ENCODE data around the gene SCN10A.

Gene SCN10A

DNA sequence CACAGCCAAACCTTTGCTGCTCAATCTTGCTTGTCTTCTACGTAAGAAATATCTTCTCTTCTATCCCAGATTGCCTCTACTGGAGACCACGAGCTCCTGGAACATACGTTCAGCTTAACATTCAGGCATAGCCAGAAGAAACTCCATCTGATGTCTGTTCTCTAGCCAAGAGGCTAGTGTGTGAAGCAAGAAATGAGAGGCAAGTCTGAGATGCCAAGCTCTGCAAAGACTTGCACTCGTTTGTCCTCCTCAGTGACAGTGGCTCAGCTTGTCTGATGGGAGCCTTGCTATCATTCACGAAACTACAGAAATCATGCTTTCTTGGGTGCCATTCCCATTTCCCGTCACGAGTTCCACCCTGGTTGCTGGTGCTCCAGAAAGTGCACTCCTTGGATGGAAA lies at the start of gene SCN10A:
SCN10A (minus strand) TSS at position 192 of the 400 bp plus-strand sequence. CDS start 22,207 bp downstream, outside the sequence.
- no peak for DNase-seq (ENCODE audit: low read depth in 2 of 3, low spot score in 2 of 3)

DNA sequence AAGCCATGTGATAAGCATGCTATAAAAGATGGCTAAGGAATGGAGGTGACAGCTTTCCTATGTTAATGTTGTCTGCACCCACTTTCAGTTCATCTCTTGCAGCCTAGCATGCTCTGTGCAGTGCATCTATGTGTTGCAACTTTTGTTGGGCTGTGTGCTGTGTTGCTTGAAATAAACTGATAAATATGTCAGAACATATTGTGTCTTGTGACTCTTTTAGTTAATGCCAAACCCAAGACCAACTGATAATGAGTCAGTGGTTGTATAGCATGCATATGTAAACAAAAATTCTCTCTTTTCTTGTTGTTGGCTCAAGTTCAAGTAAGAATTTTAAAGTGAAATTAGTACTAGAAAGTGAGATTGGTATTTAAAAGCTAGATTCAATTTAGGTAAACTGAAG lies 37.0 kb upstream of the SCN10A start:
- no peak for DNase-seq (ENCODE audit: low read depth in 2 of 3, low spot score in 2 of 3)

DNA sequence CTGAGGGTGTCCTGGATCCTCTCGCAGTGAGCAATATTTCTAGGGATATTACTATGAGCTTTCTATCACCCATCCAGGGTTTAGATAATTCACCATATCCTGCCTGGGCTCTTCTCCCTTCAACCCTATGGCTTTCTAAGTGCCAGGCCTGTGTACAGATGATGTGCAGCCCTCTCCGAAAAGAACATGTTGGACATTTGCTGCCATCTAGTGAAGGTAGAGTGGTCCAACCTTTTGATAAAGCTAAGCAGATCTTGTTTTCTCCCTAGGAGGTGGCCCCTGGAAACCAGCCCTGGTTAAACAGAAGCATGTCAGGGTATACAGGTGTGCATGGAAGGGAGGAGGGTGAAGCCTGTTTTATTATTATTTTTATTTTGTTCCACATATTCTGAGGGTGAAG lies 27.9 kb upstream of the SCN10A start:
- DNase-seq (ENCODE audit: low read depth in 2 of 3, low spot score in 2 of 3) = no peak

DNA sequence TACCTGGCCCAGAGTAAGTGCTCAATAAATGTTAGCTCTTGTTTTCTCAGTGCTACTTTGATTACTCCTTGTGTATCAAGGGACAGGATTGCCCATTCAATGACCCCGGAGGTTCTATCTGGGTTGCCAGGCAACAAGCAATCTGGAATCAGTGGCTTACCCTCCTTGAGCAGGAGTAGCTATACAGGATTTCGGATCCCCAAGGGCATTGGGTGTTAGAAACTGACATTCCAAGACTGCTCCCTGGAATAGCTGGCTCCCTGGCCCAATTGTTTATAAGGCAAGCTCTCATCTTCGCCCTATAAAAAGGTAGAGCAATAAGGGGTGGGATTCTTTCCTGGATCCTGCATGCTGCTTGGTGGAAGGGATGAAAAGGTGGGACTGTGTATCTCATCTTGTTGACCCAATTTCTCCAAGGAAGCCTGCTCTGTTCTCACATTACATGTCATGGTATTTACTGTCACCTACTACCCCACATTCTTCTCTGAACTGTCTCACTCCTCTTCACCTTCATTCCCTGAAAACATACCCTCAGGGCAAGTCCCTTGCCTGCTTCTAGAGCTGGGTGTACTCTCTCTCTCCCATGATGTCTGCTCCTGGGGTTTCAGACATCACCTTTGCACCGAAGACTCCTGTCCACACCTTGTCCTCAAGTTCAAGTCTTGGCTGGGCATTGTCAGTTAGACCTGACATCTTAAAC lies 26.4 kb upstream of the SCN10A start:
- no peak for DNase-seq (ENCODE audit: low read depth in 2 of 3, low spot score in 2 of 3)

DNA sequence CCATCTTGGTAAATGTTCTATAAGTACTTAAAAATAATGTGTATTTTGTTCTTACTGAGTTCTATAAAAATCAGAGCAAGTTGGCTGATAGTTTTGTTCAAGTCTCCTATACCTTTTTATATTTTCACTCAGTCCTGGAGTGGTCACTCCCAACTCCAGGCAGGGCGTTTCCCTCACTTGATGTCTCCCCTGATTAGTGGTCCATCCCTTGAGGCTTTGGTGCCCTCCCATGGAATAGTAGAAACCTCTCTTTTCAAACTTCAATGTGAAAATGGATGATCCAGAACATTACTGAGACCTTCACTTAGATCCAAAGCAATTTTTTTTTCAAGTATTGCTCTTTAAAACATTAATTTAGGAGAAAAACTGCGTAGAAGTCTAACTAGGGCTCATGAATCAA lies 25.0 kb upstream of the SCN10A start:
- DNase-seq (ENCODE audit: low read depth in 2 of 3, low spot score in 2 of 3) = no peak

DNA sequence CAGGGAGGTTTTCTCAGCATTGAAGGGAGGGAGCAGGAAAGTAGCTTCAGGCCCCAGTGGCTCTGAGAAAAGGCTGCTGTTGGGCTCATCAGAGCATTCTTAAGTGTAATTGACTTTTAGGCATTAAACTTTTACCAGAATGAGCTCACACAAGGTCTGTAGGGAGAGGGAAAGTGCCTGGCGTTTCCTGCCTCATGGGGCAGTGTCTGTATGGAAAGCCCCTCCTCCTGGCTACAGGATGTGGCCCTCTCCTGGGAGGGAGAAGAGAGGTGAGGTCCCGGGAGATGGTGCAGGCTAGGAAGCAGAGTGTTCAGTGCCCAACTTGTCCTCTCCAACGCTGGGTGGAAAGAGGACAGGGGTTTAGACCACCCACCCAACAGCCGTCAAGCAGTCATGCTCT lies 21.3 kb upstream of the SCN10A start:
- no peak for DNase-seq (ENCODE audit: low read depth in 2 of 3, low spot score in 2 of 3)

DNA sequence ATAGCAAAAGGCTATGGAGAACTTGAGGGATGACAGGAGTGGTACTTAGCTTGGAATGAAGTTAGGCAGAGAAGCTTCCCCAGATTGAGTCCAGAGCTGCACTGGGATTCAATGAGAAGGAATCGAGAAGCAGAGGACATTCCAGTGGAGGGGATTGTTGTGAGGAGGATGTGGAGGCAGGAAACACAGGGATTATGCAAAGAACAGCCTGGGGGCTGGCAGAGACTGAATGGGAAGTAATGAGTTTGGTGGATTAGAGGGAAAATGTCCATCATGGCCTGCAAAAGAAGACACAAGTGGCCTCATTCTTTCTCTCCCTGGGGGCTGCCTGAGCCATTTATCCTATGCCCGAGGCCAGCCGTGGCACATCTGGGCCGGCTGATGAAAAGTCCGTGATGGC lies 20.5 kb upstream of the SCN10A start:
- no peak for DNase-seq (ENCODE audit: low read depth in 2 of 3, low spot score in 2 of 3)

DNA sequence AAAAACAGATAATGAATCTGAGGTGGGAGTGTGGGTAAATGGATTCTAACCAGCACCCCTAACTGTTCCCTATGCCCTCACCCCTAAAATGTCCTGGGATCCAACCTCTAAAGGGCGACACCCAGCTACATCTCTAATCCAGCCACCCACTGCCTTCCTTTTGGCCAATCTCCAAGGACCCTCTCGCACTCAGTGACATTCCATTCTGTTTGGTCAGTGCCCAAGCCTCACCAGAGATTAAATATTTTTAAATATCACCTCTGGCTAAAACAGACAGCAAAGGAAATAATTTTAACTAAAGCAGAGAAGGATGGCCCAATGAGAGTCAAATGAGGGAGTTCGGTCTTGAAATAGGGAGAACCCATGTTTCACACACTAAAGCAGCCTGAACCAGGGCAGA lies 19.9 kb upstream of the SCN10A start:
- no peak for DNase-seq (ENCODE audit: low read depth in 2 of 3, low spot score in 2 of 3)

DNA sequence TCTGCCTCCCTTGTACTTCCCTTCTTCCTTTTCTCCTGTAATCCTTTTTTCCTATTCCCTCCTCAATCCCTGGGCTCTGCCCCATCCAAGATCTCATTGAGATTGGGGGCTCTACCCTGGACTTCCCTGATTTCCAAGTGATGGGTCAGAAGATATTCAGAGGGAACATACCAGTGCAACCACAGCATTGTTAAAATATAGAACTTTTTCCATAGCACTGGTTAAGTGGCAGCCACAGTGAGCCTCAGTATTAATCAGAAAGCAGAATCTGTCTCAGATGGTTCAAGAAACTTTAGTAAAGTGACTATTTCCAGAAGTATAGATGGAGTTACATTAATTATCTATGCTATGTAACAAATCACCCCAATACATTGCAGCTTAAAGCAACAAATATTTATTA lies 18.7 kb upstream of the SCN10A start:
- DNase-seq (ENCODE audit: low read depth in 2 of 3, low spot score in 2 of 3) = no peak

DNA sequence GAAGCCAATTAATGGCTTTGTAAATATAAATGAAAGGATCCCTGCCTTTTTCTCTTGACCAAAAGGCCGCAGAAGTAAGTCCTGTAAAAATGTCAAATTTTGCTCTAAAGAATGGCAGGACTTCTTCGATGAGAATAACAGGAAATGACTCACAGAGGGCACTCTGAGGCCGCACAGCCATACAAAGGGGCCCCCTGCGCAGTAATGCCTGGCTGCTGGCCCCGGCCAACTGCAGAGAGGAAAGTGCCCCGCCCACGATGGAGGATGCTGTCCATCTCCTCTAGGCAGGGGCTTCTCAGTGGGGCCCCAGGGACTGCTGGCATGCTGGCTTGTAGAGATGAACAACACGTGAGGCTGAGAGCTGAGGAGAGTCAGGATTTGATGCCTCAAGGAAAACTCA lies 18.1 kb upstream of the SCN10A start:
- DNase-seq (ENCODE audit: low read depth in 2 of 3, low spot score in 2 of 3) = peak; percentile 9 to 38 (median 15)

DNA sequence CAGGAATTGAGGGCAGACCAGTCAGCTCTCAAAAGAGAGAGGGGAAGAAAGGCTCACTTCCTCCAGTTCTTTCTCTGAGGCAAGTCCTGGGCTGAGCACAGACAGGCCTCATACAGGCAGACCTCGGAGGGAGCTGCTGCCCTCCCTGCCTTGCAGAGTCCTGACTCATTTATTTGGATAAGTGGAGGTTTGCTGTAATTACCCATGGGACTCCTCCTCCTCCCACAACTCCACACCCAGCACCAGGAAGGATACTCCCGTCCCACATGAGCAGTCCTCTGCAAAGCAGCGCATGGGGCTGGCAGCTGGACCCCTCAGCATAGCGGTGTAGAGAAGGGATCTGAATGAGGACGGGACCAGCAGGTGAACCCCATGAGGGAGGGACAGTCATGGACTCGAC lies 13.4 kb upstream of the SCN10A start:
- DNase-seq (ENCODE audit: low read depth in 2 of 3, low spot score in 2 of 3) = no peak

DNA sequence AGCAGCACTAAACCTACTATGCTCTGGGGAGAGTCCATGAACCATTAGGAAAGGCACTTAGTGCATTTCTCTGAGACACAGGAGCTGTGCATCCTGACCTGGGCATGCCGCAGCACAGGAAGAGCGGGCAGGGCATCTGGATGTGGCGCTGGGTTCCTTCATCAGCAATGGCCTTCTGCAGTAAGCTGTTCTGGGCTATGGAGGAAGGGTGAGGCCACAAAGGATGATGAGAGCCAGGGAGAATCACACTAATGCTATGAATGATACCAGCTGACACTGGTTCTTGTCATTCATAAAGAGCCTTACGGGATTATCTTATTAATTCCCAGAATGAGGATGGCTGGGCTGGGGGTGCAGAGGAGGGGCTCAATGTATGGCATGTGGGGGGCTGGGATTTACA lies 12.7 kb upstream of the SCN10A start:
- DNase-seq (ENCODE audit: low read depth in 2 of 3, low spot score in 2 of 3) = no peak

DNA sequence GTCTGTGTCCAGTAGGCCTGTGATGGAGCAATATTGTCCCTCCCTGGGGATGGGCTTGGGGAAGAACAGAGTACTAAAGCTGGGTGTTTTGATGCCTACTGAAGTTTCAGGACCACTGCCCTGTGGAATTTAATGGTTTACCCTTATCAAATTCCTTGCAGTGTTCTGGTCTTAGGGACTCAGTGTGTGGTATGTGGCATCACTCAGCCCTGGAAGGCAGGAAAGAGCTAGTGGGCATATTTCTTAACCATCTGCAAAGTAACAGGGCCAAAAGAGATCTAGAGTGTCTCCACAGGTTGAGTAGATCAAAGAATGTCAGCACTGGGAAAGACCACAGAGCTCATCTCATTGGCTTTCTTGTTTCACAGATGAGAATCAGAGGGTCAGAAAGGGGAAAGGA lies 11.8 kb upstream of the SCN10A start:
- DNase-seq (ENCODE audit: low read depth in 2 of 3, low spot score in 2 of 3) = no peak

DNA sequence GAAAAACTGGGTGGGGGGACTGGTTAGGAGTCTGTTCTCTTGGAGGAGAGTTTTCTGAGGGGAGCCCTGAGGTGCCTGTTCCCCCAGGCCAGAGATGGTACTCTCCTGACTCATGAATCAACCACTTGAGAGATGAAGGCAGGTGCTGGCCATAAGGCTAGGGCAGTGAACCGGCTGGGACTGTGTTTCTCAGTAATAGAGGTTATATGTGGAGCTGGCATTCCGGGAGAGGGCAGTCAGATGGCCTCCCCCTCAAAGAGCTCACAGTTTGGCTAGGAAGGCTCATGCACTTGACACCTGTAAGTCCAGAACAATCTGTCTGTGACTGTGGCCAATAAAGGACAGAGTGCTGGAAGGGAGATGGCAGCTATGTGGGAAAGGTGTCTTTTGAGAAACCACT lies 10.0 kb upstream of the SCN10A start:
- DNase-seq (ENCODE audit: low read depth in 2 of 3, low spot score in 2 of 3) = no peak

DNA sequence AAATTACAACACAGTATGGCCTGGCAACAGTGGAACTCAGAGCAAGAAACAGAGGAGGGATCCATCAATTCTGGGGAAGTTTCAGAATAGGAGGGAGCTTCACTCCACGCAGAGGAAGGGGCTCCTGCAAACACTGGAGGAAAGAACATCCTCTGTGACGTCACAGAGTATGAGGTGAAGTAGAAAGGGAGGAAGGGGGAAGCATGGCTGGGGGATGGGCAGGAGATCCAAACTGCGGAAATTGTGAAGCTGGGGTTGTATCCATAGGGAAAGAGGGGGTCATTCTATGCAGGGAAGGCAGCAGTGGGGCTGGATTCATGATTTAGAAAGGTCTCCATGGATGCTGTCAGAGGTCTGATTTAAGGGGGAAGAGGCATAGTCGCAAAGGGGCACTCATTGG lies 8.3 kb upstream of the SCN10A start:
- DNase-seq (ENCODE audit: low read depth in 2 of 3, low spot score in 2 of 3) = no peak

DNA sequence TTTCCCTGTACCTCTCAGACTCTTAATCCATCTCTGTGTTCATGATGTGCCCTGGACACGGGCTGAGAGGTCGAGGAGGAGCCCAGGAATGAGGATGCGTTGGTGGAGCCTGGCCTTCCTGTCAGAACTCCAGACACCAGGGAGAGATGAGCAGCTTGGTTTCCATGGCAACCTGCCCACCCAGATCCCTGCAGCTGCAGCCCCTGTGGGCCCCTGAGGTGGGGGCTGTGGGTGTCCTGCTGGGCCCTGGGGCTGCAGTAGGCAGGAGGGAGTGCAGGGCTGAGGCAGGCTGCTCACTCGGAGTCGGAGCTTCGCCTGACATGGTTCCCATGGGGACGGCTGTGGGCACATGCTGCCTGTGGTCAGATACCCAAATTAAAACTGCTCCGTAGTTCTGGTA lies 7.7 kb upstream of the SCN10A start:
- no peak for DNase-seq (ENCODE audit: low read depth in 2 of 3, low spot score in 2 of 3)

DNA sequence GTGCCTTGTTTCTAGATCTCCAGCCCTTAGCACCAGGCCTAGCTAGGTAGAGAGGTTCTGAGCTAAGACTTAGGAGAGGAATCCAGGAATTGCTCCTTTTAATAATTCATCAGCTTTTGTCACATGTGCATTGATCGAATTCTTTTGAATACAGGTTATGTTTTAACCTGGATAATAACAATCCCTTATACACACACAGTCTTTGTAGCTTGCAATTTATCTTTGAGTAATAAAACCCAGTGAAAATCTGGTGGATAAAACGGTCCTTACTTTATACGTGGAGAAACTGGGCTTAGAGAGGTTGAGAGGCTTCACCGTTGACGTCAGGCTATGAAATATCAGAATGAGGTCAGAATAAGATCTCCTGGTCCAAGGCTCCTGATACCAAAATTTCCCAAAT lies 7.2 kb upstream of the SCN10A start:
- no peak for DNase-seq (ENCODE audit: low read depth in 2 of 3, low spot score in 2 of 3)

DNA sequence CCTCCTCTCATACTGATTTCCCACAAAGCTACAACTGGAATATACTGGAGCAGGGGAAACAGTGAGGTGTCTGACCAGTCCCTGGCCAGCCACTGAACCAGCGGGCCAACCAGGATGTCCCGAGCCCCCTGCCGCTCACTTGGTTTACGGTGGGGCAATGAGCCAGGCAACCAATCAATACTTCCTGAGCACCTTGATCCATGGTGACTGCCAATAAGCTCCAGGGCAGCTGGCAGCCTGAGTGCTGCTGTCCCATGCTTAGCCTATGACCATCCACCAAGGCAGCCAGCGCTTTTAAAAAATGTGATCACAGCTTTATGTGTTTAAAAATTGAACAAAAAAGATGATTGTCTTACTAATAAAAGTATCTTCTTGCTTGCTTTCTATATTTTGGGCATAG lies 4.2 kb downstream of the SCN10A start:
- no peak for DNase-seq (ENCODE audit: low read depth in 2 of 3, low spot score in 2 of 3)

DNA sequence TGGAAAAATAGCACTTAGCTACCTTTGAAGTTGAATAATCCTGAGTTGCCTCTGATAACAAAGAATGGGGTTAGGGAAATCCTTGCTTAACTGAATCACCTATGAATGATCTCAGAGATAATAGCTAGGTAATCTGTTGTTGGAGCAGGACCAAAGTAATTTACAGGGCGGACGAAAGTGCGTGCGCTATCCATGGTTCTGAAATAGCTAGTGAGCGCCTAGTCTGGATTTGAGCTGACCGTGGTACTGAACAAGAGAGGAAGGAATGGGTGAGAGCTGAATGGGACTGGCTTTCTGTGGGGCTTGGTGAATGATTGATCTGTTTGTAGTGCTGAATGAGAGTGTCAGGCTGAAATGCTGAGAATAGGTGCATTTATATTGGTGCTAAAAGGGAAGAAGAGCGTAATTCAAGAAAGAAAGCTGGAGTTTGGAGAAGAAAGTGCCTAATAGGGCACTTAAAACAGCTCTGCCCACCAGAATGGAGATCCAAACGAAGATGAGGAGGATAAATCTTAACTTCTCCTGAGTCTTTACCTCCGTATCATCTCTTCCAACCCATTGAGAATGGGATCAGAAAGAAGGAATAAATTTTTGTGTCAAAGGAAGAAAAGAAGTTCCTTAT lies 10.1 kb downstream of the SCN10A start:
- DNase-seq (ENCODE audit: low read depth in 2 of 3, low spot score in 2 of 3) = peak in 1 of 3 experiments; percentile 3

DNA sequence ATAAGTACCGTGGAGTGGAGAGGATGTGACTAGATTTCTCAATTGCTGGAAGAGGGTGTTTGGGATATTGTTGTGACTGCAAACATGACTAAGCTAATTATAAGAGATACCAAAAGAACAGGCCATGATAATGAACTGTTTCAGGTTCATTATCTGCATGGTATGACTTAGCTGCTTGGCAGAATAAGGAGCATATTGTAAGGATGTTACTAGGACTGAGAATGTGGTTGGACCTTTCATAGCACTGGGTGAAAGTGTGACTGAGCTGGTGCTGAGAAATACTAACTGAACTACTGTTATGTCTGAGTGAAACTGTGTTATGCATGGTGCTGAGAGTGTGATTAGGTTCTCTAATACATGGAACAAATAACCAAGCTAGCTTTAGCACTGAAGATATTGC lies 11.0 kb downstream of the SCN10A start:
- DNase-seq (ENCODE audit: low read depth in 2 of 3, low spot score in 2 of 3) = no peak

DNA sequence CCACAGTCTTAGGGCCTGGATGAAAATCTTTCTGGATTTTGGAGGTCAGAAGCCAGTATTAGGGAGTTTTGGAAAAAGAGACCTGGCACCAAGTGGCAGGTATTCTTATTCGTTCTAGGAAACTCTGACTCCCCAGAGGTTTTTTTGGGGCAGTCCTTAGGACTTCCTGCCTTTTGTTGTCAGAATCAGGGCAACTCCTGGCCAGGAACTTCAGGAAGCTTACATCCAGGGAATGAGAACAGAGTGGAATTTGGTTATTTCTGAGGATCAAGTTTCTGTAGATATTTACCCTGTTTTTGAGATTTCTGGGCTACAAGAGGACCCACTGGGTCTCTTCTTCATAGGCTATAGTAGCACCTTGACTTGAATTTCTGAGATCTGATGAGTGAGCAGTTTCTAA lies 15.5 kb downstream of the SCN10A start:
- DNase-seq (ENCODE audit: low read depth in 2 of 3, low spot score in 2 of 3) = no peak

DNA sequence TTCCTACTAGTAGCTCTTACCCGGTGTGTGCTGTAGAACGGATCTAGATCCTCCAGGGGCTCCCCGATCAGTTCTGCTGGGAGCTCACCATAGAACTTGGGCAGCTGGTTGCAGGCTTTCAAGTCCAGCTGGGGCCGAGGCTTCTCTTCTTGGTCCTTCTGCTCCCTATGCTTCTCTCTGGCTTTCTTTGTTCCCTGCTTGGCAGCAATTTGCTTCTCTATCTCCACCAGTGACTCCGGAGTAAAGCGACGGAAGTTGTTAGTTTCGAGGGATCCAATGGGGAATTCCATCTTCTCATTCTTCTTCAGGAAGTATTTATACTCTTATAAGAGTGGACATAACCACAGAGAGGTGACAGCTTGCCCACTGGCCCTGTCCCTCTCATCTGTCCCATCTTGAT lies 22.3 kb downstream of the SCN10A start:
- no peak for DNase-seq (ENCODE audit: low read depth in 2 of 3, low spot score in 2 of 3)

DNA sequence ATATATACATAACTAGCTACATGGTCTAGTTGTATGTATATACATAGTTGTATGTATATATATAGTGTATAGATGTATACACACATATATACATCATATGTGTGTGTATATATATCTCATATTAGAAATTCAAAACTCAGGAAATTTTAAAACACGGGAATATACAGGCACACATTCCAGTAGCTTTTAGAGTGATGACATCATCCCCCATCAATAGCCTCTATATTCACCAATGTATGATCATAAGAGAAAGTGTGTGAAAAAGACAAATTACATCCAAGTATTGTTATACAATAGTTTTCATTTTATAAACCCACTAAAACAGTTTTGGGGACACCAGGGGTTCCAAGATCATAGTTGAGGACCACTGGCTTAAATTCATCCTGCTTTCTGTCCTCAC lies 23.0 kb downstream of the SCN10A start:
- no peak for DNase-seq (ENCODE audit: low read depth in 2 of 3, low spot score in 2 of 3)
